Adrenal gland (tissue), 5 donors: Measurements from ENCODE around the gene SPANXA2.
"Not testable (repeated sequence)": the region's sequence is repeated elsewhere in the genome, so short reads cannot be mapped to it uniquely, and the experiment has no call there.

Experiments
- POLR2A ChIP-seq, 2 donors: fragments of 450-650 bp; IDR thresholded peaks; one replicate each; pipeline ENCODE4 v1.6.1; 2017; ENCODE audit warnings: antibody characterized with exemption in 2 of 2, mild to moderate bottlenecking in 2 of 2, moderate library complexity in 1 of 2
- TF ChIP-seq, protein P1 (sequence below), 6 experiments: fragments of 450-650 bp in 4 of 6; fragments of 200-600 bp in 2 of 6; sonication (generic) in 1 of 6; IDR thresholded peaks; 1 replicate in 5 of 6; 2 replicates in 1 of 6; pipeline versions ENCODE4 v1.5.1 to v1.8.0; 2016 to 2021; ENCODE audit warnings: antibody characterized with exemption in 6 of 6, mild to moderate bottlenecking in 2 of 6, moderate library complexity in 1 of 6
- donor health status: DM: no; HTN: no; CAD: no.

DNA sequence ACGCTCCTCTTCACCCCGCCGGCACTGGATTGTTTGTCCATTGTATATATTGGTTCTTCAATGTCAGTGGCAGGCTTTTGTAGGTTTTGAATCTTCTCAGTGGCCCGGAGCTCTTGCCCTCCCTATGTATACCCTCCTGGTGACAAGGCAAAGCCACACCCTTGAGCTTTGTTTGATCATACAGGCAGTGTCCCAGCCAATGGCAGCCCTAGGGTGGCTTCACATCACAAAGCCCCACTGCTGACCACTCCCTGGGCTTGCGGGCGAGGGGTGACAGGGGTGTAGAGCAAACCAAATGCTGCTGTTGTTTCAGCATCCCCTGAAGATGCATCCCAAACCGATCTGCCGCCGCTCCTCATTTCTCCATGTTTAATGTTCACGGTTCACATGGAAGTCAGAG lies 4.9 kb upstream of the SPANXA2 start, which contains the start of gene SPANXA1:
- TF ChIP-seq, protein P1, sequence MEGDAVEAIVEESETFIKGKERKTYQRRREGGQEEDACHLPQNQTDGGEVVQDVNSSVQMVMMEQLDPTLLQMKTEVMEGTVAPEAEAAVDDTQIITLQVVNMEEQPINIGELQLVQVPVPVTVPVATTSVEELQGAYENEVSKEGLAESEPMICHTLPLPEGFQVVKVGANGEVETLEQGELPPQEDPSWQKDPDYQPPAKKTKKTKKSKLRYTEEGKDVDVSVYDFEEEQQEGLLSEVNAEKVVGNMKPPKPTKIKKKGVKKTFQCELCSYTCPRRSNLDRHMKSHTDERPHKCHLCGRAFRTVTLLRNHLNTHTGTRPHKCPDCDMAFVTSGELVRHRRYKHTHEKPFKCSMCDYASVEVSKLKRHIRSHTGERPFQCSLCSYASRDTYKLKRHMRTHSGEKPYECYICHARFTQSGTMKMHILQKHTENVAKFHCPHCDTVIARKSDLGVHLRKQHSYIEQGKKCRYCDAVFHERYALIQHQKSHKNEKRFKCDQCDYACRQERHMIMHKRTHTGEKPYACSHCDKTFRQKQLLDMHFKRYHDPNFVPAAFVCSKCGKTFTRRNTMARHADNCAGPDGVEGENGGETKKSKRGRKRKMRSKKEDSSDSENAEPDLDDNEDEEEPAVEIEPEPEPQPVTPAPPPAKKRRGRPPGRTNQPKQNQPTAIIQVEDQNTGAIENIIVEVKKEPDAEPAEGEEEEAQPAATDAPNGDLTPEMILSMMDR (IDR thresholded peaks at IDR 0.05), result not testable (repeated sequence)
- not testable (repeated sequence) for TF ChIP-seq POLR2A (IDR thresholded peaks at IDR 0.05)
